ENCODE data around the gene PYROXD2.

DNA sequence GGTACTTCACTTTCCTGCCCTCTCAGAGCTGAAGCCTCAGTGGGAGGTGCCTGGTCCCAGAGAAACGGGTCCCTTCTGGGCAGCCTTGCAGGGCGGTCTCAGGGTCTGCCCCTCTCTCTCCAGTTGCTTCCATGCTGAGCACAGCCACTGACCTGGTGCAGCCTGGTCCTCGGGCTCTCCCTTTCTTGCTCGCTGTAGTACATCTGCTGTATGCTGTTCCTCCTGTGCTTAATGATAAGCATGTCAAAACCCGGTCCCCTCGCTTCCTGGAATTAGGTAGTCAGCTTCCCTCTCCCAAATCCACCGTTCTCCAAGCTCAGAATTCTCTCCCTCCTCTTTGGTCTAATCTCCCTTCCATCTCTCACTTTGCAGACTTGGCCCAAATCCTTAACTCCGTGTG lies 42.7 kb upstream of the PYROXD2 start:
- no peak for TF ChIP-seq EZH2 (IDR thresholded peaks at IDR 0.05; ENCODE audit: borderline replicate concordance, low read depth, low read length, severe bottlenecking)
- TF ChIP-seq, protein P1, sequence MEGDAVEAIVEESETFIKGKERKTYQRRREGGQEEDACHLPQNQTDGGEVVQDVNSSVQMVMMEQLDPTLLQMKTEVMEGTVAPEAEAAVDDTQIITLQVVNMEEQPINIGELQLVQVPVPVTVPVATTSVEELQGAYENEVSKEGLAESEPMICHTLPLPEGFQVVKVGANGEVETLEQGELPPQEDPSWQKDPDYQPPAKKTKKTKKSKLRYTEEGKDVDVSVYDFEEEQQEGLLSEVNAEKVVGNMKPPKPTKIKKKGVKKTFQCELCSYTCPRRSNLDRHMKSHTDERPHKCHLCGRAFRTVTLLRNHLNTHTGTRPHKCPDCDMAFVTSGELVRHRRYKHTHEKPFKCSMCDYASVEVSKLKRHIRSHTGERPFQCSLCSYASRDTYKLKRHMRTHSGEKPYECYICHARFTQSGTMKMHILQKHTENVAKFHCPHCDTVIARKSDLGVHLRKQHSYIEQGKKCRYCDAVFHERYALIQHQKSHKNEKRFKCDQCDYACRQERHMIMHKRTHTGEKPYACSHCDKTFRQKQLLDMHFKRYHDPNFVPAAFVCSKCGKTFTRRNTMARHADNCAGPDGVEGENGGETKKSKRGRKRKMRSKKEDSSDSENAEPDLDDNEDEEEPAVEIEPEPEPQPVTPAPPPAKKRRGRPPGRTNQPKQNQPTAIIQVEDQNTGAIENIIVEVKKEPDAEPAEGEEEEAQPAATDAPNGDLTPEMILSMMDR (IDR thresholded peaks at IDR 0.05; ENCODE audit: borderline replicate concordance, extremely low read depth, low read length, poor library complexity, severe bottlenecking) = no peak
